OCI-LY7 (cell line): Measurements from ENCODE around the gene SFT2D3. TPM values are rescaled to one million over a fixed set of nuclear protein-coding genes. Genes with fewer than 3 reads are reported as not detected.

Experiments
- BruUV-seq: library from RNA; stranded (reverse); fragments of 400-500 nt; replicated peaks from 2 replicates; lab custom pipeline; 2021; lab: Mats Ljungman, UMichigan
- CTCF ChIA-PET: fragments of 300-600 bp; sonication (Branson Sonifier 250); formaldehyde crosslinking; loops from one replicate; lab custom pipeline; 2022; ENCODE audit warnings: antibody characterized with exemption; ENCODE audit not compliant: unreplicated experiment; lab: Charles Lee
- POLR2A ChIA-PET: fragments of 300-600 bp; sonication (Branson Sonifier 250); formaldehyde crosslinking; loops from one replicate; lab custom pipeline; 2022; ENCODE audit warnings: antibody characterized with exemption; lab: Charles Lee
- DNase-seq: peaks from one replicate; pipeline ENCODE4 v3.0.0-alpha.2; 2015; ENCODE audit warnings: low spot score
- H2AFZ ChIP-seq: fragments of 200-600 bp; sonication (generic), shearing (Covaris generic); 2 replicates; pipeline ENCODE4 v1.6.1; 2014; ENCODE audit warnings: mild to moderate bottlenecking, antibody characterized with exemption, low read length, moderate library complexity
- H3K27ac ChIP-seq: fragments of 200-600 bp; sonication (generic); 2 replicates; pipeline ENCODE4 v1.5.1; 2014; ENCODE audit warnings: mixed run types, low read depth, mild to moderate bottlenecking, moderate library complexity, low read length, inconsistent platforms; ENCODE audit not compliant: poor library complexity, severe bottlenecking
- H3K36me3 ChIP-seq: fragments of 200-600 bp; sonication (generic); 2 replicates; pipeline ENCODE4 v1.6.1; 2014; ENCODE audit warnings: mild to moderate bottlenecking, antibody characterized with exemption, low read length, moderate library complexity, mixed read lengths; ENCODE audit not compliant: insufficient read depth
- H3K4me1 ChIP-seq: fragments of 200-600 bp; sonication (generic); 2 replicates; pipeline ENCODE4 v1.5.1; 2014; ENCODE audit warnings: mild to moderate bottlenecking, low read length; ENCODE audit not compliant: insufficient read depth, poor library complexity, severe bottlenecking
- H3K4me2 ChIP-seq: fragments of 200-600 bp; sonication (generic); 2 replicates; pipeline ENCODE4 v1.6.1; 2014; ENCODE audit warnings: mild to moderate bottlenecking, low read length
- H3K4me3 ChIP-seq: fragments of 200-600 bp; sonication (generic); 2 replicates; pipeline ENCODE4 v1.5.1; 2014; ENCODE audit warnings: mild to moderate bottlenecking, low read depth, low read length; ENCODE audit not compliant: poor library complexity, severe bottlenecking
- H3K79me2 ChIP-seq: fragments of 200-600 bp; sonication (generic); 2 replicates; pipeline ENCODE4 v1.6.1; 2016; ENCODE audit warnings: low read depth, mild to moderate bottlenecking, low read length, moderate library complexity, mixed read lengths; ENCODE audit not compliant: insufficient read depth
- H3K9me2 ChIP-seq: fragments of 200-600 bp; sonication (generic); 2 replicates; pipeline ENCODE4 v1.6.1; 2016; ENCODE audit warnings: mild to moderate bottlenecking, low read length, mixed read lengths; ENCODE audit not compliant: insufficient read depth
- H3K9me3 ChIP-seq: fragments of 200-600 bp; sonication (generic); 2 replicates; pipeline ENCODE4 v1.6.1; 2014; ENCODE audit warnings: mild to moderate bottlenecking, mixed run types, low read length, mixed read lengths
- H4K20me1 ChIP-seq: fragments of 200-600 bp; sonication (generic); 2 replicates; pipeline ENCODE4 v1.6.1; 2014; ENCODE audit warnings: mild to moderate bottlenecking, antibody characterized with exemption, low read length, moderate library complexity, mixed read lengths; ENCODE audit not compliant: insufficient read depth
- EZH2phosphoT487 ChIP-seq: fragments of 200-600 bp; sonication (generic); IDR thresholded peaks from 2 replicates; pipeline ENCODE4 v1.6.1; 2018; ENCODE audit warnings: low read depth, borderline replicate concordance, mild to moderate bottlenecking, mixed run types, antibody characterized with exemption, low read length, moderate library complexity, mixed read lengths
- intact Hi-C: fragments of 100-400 bp; cut with micrococcal nuclease; formaldehyde crosslinking; loops from one replicate; pipeline ENCODE4 v1.10.0; 2022; ENCODE audit not compliant: unreplicated experiment
- total RNA-seq, 2 experiments: library from RNA; depleted of rRNA in 1 of 2; stranded (reverse); fragments of >200 nt in 1 of 2; shearing (Covaris generic) in 1 of 2; gene quantifications; 2 replicates each; pipeline ENCODE4 v1.2.3, GENCODE V29; 2014 to 2022
- TF ChIP-seq, protein P1 (sequence below): fragments of 200-600 bp; sonication (generic); conservative IDR thresholded peaks from 2 replicates; pipeline ENCODE4 v1.5.1; 2014; ENCODE audit warnings: mild to moderate bottlenecking, antibody characterized with exemption, low read length, moderate library complexity, mixed read lengths

The SFT2D3 gene
- total RNA-seq, 2 experiments from 2014 or later, result 7.6 to 14.3 TPM

DNA sequence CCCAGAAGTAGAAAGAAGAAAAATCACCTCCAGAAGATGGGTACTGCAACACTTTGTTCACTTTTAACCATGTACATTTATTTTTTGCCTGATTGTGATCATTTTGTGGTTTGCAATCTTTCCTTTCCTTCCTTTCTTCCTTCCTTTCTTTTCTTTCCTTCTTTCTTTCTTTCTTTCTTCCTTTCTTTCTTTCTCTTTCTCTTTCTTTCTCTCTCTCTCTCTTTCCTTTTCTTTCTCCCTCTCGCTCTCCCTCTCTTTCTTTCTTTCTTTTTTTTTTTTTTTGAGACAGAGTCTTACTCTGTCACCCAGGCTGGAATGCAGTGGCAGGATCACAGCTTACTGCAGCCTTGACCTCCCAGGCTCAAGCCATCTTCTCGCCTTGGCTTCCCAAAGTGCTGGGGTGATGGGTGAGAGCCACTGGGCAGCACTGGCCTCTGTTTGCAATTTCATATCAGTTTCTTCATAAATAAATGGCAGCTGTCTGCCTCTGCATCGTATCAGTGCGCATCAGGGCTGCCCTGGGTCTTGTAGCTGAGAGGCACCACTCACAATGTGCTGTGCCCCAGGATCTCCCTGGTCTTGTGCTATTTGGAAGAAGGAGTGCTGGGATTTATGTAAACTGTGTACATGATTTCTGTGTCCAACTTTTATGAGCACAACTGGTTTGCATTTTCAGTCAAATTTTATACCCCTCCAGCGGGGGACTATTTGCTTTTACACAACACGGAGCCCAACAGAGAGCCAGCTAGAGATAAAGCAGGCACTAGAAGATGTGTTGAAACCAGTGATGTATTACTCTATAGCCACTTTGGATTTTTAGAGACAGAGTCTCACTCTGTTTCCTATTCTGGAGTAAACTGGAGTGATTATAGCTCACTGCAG lies 19.1 kb upstream of the SFT2D3 start:
- no peak overlapping the region for H3K4me3 ChIP-seq
- POLR2A ChIA-PET, result no interaction called here
- no peak overlapping the region for H3K4me2 ChIP-seq
- no TSS peak for BruUV-seq
- H3K79me2 ChIP-seq, result no peaks in the 10 kb centered on the region
- TF ChIP-seq EZH2phosphoT487, result no peak
- TF ChIP-seq, protein P1, sequence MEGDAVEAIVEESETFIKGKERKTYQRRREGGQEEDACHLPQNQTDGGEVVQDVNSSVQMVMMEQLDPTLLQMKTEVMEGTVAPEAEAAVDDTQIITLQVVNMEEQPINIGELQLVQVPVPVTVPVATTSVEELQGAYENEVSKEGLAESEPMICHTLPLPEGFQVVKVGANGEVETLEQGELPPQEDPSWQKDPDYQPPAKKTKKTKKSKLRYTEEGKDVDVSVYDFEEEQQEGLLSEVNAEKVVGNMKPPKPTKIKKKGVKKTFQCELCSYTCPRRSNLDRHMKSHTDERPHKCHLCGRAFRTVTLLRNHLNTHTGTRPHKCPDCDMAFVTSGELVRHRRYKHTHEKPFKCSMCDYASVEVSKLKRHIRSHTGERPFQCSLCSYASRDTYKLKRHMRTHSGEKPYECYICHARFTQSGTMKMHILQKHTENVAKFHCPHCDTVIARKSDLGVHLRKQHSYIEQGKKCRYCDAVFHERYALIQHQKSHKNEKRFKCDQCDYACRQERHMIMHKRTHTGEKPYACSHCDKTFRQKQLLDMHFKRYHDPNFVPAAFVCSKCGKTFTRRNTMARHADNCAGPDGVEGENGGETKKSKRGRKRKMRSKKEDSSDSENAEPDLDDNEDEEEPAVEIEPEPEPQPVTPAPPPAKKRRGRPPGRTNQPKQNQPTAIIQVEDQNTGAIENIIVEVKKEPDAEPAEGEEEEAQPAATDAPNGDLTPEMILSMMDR, result no peak
- no peaks in the 10 kb centered on the region for H3K9me2 ChIP-seq
- DNase-seq, result no peak
- CTCF ChIA-PET, result no interaction called here
- H3K36me3 ChIP-seq, result no peaks in the 10 kb centered on the region
- H3K4me1 ChIP-seq, result no peaks in the 10 kb centered on the region
- no peaks in the 10 kb centered on the region for H4K20me1 ChIP-seq
- intact Hi-C loops, result no loop called here
- no peak overlapping the region for H3K27ac ChIP-seq
- no peaks in the 10 kb centered on the region for H3K9me3 ChIP-seq
- H2AFZ ChIP-seq, result no peak overlapping the region

DNA sequence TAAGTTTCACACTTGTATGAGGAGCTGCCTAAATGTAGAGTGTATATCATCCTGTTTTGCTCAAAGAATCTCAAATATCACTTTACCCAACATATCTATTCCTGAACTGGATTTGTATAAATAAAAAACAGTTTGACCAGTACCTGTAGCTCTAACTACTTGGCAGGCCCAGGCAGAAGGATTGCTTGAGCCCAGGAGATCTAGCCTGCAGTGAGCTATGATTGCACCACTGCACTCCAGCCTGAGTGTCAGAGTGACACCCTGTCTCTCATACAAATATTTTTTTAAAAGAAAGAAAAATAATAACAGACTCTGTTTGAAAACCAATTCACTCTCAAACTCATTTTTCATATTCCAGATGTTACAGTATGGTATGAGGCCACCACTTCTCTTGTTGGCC lies 18.2 kb upstream of the SFT2D3 start:
- peaks cover 4% of the 10 kb centered on the region; the same call in 1 of the 2 replicates for H3K9me3 ChIP-seq
- TF ChIP-seq EZH2phosphoT487, result no peak
- TF ChIP-seq, protein P1, result no peak

DNA sequence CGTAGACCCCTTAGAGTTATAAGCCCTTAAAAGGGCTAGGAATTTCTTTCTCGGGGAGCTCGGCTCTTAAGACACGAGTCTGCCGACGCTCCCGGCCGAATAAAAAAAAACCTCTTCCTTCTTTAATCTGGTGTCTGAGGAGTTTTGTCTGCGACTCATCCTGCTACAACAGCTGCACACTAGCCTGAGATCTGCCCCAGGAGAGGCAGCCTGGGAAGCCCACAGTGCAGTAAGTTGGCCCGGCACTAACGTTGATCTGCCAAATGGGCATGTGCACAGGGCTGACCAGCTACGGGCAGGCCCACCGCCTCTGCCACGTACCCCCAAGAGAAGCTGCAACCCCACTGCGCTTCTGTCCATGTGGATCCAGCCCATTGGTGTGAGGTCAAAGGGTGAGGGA lies 17.5 kb upstream of the SFT2D3 start:
- H3K4me2 ChIP-seq, result no peak overlapping the region
- DNase-seq, result no peak
- H3K79me2 ChIP-seq, result no peaks in the 10 kb centered on the region
- TF ChIP-seq, protein P1, result no peak
- no peak for TF ChIP-seq EZH2phosphoT487
- intact Hi-C loops, result no loop called here
- no TSS peak for BruUV-seq
- H4K20me1 ChIP-seq, result no peaks in the 10 kb centered on the region
- H3K36me3 ChIP-seq, result no peaks in the 10 kb centered on the region
- no peak overlapping the region for H2AFZ ChIP-seq
- H3K9me2 ChIP-seq, result no peaks in the 10 kb centered on the region
- no peak overlapping the region for H3K27ac ChIP-seq
- H3K4me1 ChIP-seq, result no peaks in the 10 kb centered on the region
- ChIA-PET POLR2A (no interaction called here), CTCF (no interaction called here)
- H3K9me3 ChIP-seq, result peaks cover 11% of the 10 kb centered on the region
- no peak overlapping the region for H3K4me3 ChIP-seq

More for the DNA sequence above, 18.2 kb upstream of the SFT2D3 start:
- BruUV-seq, result no TSS peak
- no peaks in the 10 kb centered on the region for H4K20me1 ChIP-seq
- no peaks in the 10 kb centered on the region for H3K36me3 ChIP-seq
- ChIA-PET POLR2A (no interaction called here), CTCF (no interaction called here)
- H3K79me2 ChIP-seq, result no peaks in the 10 kb centered on the region
- no peaks in the 10 kb centered on the region for H3K9me2 ChIP-seq
- no peak for DNase-seq
- H2AFZ ChIP-seq, result no peak overlapping the region
- intact Hi-C loops, result no loop called here
- no peak overlapping the region for H3K27ac ChIP-seq
- no peak overlapping the region for H3K4me2 ChIP-seq
- H3K4me3 ChIP-seq, result no peak overlapping the region
- no peaks in the 10 kb centered on the region for H3K4me1 ChIP-seq
